Brain pericyte (primary cell): ENCODE measurements around the gene LONP2.
"Not testable (repeated sequence)": the region's sequence is repeated elsewhere in the genome, so short reads cannot be mapped to it uniquely, and the experiment has no call there.

Source experiments
- DNase-seq: peaks from one replicate; pipeline ENCODE4 v3.0.0-alpha.2; 2012; ENCODE audit warnings: low read depth, low spot score

LONP2 gene

GRCh38 chr16:48235556-48236136, 8.5 kb upstream of the LONP2 start:
- DNase-seq = no peak

GRCh38 chr16:48236286-48236685, 7.8 kb upstream of the LONP2 start:
- DNase-seq = no peak

DNA sequence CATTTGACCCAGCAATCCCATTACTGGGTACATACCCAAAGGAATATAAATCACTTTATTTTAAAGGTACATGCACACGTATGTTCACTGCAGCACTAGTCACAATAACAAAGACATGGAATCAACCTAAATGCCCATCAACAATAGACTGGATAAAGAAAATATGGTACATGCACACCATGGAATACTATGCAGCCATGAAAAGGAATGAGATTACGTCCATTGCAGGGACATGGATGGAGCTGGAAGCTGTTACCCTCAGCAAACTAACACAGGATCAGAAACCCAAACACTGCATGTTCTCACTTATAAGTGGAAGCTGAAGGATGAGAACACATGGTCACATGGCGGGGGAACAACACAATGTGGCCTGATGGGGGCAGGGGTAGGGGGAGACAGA, 4.0 kb upstream of the LONP2 start:
- not testable (repeated sequence) for DNase-seq

DNA sequence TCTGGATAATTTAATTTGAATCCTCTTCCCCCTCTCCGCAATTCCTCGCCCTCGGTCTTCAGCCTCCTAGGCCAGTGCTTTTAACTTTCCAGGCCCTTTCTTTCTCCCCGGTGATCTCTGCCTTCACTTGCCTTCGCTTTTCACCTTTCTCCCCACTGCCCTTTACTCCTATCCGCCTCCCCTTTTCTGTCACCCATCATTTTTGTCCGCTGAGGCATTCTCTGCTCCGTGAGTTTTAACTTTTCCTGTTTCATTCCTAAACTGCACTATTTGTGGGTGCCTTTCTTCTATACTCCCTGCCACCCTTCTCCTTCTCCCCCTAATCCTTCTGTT, 729 bp downstream of the LONP2 start:
- DNase-seq = no peak

DNA sequence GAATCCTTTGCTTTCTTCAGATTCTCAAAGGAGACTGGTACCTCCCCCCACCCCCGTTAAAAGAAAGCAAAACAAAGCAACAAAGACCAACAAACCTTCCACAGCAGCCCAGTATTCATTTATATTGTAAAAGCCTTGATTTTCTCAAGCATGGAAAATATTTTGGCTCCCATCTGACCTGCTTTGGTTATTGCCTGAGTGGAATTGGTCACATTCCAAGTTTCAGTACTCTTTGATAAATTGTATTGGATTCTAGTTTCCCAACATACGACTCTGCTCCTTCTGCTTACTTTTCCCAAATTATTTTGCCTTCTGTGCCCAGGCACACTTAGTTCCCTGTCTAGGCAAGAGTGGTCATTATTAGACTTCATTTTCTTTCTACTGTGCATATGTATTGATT, 2.0 kb downstream of the LONP2 start:
- DNase-seq = no peak

DNA sequence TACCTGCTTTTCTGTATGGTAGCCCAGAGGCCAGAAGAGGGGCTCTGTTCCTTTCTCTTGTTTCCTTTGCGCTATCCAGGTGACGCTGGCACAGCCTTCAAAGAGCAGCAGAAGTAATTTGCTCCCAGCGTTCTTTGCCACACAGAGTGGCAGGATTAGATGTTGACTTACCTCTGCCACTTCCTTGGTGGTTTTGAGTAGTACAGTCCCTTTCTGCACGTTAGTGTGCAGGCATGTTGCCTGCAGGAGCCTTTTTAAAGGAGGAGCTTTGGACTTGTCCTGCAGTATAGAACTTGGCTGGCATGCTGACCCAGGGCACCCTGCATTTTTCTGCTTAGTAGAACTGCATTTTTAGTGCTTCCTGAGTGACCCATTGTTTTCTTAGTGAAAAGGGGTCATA, 3.2 kb downstream of the LONP2 start, which contains the start of gene ABCC11:
TSS of gene ABCC11 (minus strand) at position 229 of the 400 bp plus-strand sequence. CDS start 15,618 bp downstream, outside the sequence.
- no peak for DNase-seq

DNA sequence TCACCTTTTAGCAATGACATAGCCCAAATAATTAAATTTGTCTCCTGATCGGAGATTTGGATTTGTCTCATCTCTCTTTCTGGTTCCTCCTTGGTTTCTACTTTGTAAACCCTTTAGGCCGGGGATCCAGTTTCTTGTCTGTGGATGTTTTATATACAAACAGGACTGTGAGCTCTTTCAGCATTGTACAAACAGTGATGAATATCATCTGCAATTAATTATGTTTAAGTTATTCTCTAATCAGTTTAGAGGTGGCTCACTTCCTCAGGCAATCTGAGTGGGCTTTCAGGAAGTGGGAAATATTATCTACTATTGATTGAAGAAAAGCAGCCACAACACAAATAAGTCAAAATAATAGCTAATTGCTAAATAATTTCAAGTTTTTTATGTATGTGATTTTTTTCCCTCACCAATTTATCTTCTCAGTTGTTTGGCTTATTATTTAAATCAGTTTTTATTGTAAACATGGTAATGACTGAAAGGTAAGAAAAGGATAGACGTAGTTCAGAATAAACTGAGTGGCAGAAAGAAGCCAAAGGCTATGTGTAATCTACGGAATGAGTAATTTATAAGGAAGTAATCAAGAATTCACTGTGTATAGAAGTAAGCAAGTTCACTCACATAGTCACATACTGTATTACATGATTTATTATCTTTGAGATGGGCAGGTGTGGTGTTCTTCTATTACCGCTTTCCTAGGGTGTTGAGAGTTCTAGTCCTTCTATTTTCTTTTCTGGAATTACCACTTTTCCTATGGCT, 6.6 kb downstream of the LONP2 start:
- DNase-seq = no peak

GRCh38 chr16:48252013-48252412, 7.9 kb downstream of the LONP2 start:
- no peak for DNase-seq

- no peak for DNase-seq
These were observed 12.6 kb downstream of the LONP2 start for GRCh38 chr16:48256579-48257177.

GRCh38 chr16:48261569-48261968, 17.5 kb downstream of the LONP2 start:
- DNase-seq = no peak

DNA sequence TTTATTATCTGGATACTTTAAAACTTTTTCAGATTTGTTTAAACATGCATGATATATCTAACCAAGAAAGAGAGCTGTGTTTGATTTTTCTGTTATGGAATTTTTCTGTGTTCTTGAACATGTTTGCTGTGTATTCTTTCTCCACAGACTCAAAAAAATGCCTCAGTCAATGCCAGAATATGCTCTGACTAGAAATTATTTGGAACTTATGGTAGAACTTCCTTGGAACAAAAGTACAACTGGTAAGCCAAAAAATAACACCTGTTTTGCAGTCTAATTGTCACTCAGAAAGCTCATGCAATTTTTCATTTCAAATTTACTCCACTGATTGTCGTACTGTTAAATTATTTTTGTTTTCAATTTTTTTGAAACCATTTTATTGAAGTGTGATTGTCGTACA, 18.5 kb downstream of the LONP2 start:
- DNase-seq = no peak

GRCh38 chr16:48269011-48269410, 24.9 kb downstream of the LONP2 start:
- DNase-seq = no peak

GRCh38 chr16:48271728-48272127, 27.6 kb downstream of the LONP2 start:
- DNase-seq = no peak

- DNase-seq = no peak
These were observed 28.8 kb downstream of the LONP2 start for GRCh38 chr16:48272837-48273421.

- DNase-seq = no peak
These were observed 30.4 kb downstream of the LONP2 start for GRCh38 chr16:48274476-48274875.

DNA sequence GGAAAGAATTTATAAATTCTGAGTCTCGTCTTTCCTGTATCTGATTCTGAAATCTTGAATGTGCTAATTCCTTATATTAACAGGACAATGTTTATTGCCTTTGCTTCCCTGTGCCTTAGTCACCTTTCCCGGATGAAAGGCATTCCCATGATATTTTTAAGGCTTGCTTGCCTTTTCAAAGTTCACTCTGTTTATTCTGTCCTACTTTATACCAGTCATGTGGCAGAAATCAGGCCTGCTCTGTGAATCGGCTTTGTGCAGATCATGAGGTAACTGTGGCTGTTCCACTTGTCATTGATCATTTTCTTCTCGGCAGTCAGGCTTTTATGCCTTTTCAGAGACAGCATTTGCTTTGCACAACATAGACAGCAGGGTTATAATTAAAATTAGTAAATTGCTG, 32.0 kb downstream of the LONP2 start:
- no peak for DNase-seq

- DNase-seq = no peak
These were observed 33.1 kb downstream of the LONP2 start for GRCh38 chr16:48277158-48277557.

DNA sequence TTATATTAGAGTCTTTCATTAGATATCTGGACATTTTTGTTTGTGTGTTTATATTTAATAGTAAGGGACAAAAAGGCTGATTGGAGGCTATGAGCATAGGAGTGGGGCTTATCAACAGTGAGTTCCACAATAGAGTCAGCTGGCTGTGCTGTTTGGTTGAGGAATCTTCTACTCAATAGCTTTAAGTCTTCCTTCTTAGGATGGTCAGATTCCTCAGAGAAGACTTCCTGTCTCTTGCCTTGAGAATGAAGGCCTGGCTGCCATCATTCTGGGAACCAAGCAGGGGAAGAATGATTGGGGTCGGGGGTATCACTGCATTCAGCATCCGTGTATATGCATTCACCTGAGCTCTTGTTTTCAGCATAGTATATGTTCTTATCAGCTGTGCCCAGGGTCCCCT, 35.1 kb downstream of the LONP2 start:
- no peak for DNase-seq

DNA sequence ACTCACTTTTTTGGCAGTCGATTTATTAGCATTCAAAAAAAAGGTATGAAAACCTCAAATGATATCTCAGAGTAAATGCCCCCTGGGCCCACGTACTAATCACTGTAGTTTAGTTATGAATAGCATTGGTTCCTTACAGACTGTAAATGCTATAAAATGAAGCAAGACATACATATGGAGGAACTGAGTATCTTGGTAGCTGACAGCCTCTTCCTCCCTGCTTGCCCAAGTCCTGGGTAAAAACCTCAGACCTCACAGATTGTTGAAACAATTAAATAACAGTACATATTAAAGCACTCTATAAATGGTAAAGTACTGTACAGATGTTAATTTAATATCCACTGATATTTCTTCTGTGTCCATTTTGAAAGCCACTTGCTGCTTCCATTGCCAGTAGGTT, 36.4 kb downstream of the LONP2 start:
- no peak for DNase-seq

DNA sequence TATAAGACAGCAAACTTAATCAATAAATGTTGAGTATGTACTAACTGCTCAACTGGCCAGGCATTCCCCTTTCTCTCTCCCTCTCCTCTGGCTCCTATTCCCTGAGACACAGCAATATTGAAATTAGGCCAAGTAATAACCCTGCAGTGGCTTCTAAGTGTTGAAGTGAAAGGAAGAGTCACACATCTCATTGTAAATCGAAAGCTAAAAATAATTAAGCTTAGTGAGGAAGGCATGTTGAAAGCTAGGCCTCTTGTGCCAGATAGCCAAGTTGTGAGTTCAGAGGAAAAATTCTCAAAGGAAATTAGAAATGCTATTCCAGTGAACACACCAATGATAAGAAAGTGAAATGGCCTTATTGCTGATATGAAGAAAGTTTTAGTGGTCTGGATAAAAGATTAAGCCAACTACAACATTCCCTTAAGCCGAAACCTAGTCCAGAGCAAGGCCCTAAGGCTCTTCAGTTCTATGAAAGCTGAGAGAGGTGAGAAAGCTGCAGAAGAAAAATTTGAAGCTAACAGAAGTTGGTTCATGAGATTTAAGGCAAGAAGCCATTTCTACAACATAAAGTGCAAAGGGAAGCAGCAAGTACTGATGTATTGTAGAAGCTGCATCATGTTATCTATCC, 38.6 kb downstream of the LONP2 start:
- no peak for DNase-seq

DNA sequence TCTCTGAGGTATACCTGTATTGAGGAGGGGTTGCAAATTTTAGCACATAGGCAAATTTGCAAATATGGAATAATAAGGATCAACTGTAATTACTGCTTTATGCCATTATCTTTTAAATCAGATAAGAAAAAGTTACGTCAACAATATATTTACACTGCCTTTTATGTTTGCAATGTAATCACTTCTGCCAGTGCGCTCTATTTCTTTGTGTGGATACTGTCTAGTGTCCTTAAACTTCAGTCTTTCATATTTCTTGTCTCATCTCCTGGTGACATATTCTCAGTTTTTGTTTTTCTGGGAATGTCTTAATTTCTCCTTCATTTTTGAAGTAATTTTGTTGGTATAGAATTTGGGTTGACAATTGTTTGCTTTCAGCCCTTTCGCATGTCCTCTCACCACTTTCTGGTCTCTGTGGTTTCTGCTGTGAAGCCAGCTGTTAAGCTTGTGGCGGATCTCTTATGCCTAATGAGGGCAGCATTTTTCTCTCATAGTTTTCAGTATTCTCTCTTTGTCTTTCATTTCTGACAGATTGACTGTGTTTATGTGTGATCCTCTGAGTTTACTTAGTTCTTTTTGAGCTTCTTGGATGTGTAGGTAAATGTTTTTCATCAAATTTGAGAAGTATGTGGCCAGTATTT, 40.8 kb downstream of the LONP2 start:
- no peak for DNase-seq

GRCh38 chr16:48287239-48287638, 43.1 kb downstream of the LONP2 start:
- DNase-seq = no peak
